ENCODE results near the gene PTPRG. TPM values are rescaled to one million over a fixed set of nuclear protein-coding genes. Genes with fewer than 3 reads are reported as not detected.
A peak's percentile ranks its signal among the peaks of the same experiment; 100 is the strongest.

The PTPRG gene
- total RNA-seq, 1 donor from 2014 or later, result 39.6 TPM

- Mint-ChIP-seq H3K27ac (ENCODE audit: unreplicated experiment) (no peak overlapping the region), H3K9me3 (ENCODE audit: unreplicated experiment) (peaks cover 5% of the 10 kb centered on the region), H3K4me3 (ENCODE audit: unreplicated experiment) (no peak overlapping the region), H3K4me1 (ENCODE audit: low read depth, unreplicated experiment) (no peaks in the 10 kb centered on the region), H3K36me3 (ENCODE audit: low read depth, unreplicated experiment) (no peaks in the 10 kb centered on the region), H3K27me3 (ENCODE audit: low read depth, unreplicated experiment) (no peaks in the 10 kb centered on the region)
- Histone ChIP-seq H3K27me3 (ENCODE audit: insufficient read depth, low read length) (no peaks in the 10 kb centered on the region), H3K27ac (ENCODE audit: low read depth, low read length) (no peak overlapping the region), H3K79me2 (ENCODE audit: insufficient read depth, low read length) (no peaks in the 10 kb centered on the region), H3K9ac (ENCODE audit: low read length) (no peak overlapping the region), H3K36me3 (ENCODE audit: insufficient read depth, low read length) (no peaks in the 10 kb centered on the region), H2AFZ (ENCODE audit: low read depth, low read length) (no peak overlapping the region), H3K4me3 (ENCODE audit: insufficient read depth, low read depth, low read length) (no peak overlapping the region), H3K9me3 (ENCODE audit: insufficient read depth, low read depth, low read length) (no peaks in the 10 kb centered on the region), H3K4me1 (ENCODE audit: insufficient read depth, low read length) (no peaks in the 10 kb centered on the region), H4K20me1 (ENCODE audit: insufficient read depth, low read length) (no peaks in the 10 kb centered on the region), H3K4me2 (ENCODE audit: low read length) (no peak overlapping the region)
- TF ChIP-seq CTCF (IDR thresholded peaks at IDR 0.05; ENCODE audit: insufficient read depth, low read depth, low read length) (no peak), EZH2 (IDR thresholded peaks at IDR 0.05; ENCODE audit: insufficient read depth, low read length) (no peak)
- DNase-seq (ENCODE audit: low read depth) (no peak), FAIRE-seq (no peak)
Observed at GRCh38 chr3:62103531-62103930, 542.2 kb downstream of the PTPRG start.

- no peaks in the 10 kb centered on the region for H3K9me3 ChIP-seq (ENCODE audit: insufficient read depth, low read depth, low read length)
- H3K9me3 Mint-ChIP-seq (ENCODE audit: unreplicated experiment), result peaks cover 14% of the 10 kb centered on the region
- no peaks in the 10 kb centered on the region for H3K79me2 ChIP-seq (ENCODE audit: insufficient read depth, low read length)
- no peaks in the 10 kb centered on the region for H3K27me3 Mint-ChIP-seq (ENCODE audit: low read depth, unreplicated experiment)
- TF ChIP-seq CTCF (IDR thresholded peaks at IDR 0.05; ENCODE audit: insufficient read depth, low read depth, low read length) (peak; percentile 17), EZH2 (IDR thresholded peaks at IDR 0.05; ENCODE audit: insufficient read depth, low read length) (no peak)
- no peaks in the 10 kb centered on the region for H3K36me3 Mint-ChIP-seq (ENCODE audit: low read depth, unreplicated experiment)
- H3K4me1 ChIP-seq (ENCODE audit: insufficient read depth, low read length), result peaks cover 5% of the 10 kb centered on the region
- no peaks in the 10 kb centered on the region for H3K27me3 ChIP-seq (ENCODE audit: insufficient read depth, low read length)
- H3K4me2 ChIP-seq (ENCODE audit: low read length), result no peak overlapping the region
- no peak overlapping the region for H3K4me3 ChIP-seq (ENCODE audit: insufficient read depth, low read depth, low read length)
- H3K4me1 Mint-ChIP-seq (ENCODE audit: low read depth, unreplicated experiment), result peaks cover 20% of the 10 kb centered on the region
- no peaks in the 10 kb centered on the region for H4K20me1 ChIP-seq (ENCODE audit: insufficient read depth, low read length)
- H3K9ac ChIP-seq (ENCODE audit: low read length), result no peak overlapping the region
- FAIRE-seq (peak; percentile 90), DNase-seq (ENCODE audit: low read depth) (peak; percentile 95)
- H3K27ac Mint-ChIP-seq (ENCODE audit: unreplicated experiment), result no peak overlapping the region
- H3K36me3 ChIP-seq (ENCODE audit: insufficient read depth, low read length), result no peaks in the 10 kb centered on the region
- no peak overlapping the region for H2AFZ ChIP-seq (ENCODE audit: low read depth, low read length)
- H3K4me3 Mint-ChIP-seq (ENCODE audit: unreplicated experiment), result no peak overlapping the region
- H3K27ac ChIP-seq (ENCODE audit: low read depth, low read length), result peak overlapping the region; percentile 4
Observed at GRCh38 chr3:62109534-62109933, 548.2 kb downstream of the PTPRG start.

GRCh38 chr3:62110443-62111225 is 549.3 kb downstream of the PTPRG start:
- no peaks in the 10 kb centered on the region for H3K27me3 ChIP-seq (ENCODE audit: insufficient read depth, low read length)
- peak; percentile 56 for DNase-seq (ENCODE audit: low read depth)
- no peaks in the 10 kb centered on the region for H3K79me2 ChIP-seq (ENCODE audit: insufficient read depth, low read length)
- Mint-ChIP-seq H3K4me3 (ENCODE audit: unreplicated experiment) (no peak overlapping the region), H3K27ac (ENCODE audit: unreplicated experiment) (peak overlapping the region; percentile 84), H3K4me1 (ENCODE audit: low read depth, unreplicated experiment) (peaks cover 20% of the 10 kb centered on the region), H3K36me3 (ENCODE audit: low read depth, unreplicated experiment) (no peaks in the 10 kb centered on the region), H3K27me3 (ENCODE audit: low read depth, unreplicated experiment) (no peaks in the 10 kb centered on the region), H3K9me3 (ENCODE audit: unreplicated experiment) (peaks cover 14% of the 10 kb centered on the region)
- H3K4me1 ChIP-seq (ENCODE audit: insufficient read depth, low read length), result peaks cover 5% of the 10 kb centered on the region
- no peak overlapping the region for H3K27ac ChIP-seq (ENCODE audit: low read depth, low read length)
- H2AFZ ChIP-seq (ENCODE audit: low read depth, low read length), result no peak overlapping the region
- H3K4me2 ChIP-seq (ENCODE audit: low read length), result no peak overlapping the region
- no peak for FAIRE-seq
- no peak overlapping the region for H3K4me3 ChIP-seq (ENCODE audit: insufficient read depth, low read depth, low read length)
- TF ChIP-seq EZH2 (IDR thresholded peaks at IDR 0.05; ENCODE audit: insufficient read depth, low read length) (no peak), CTCF (IDR thresholded peaks at IDR 0.05; ENCODE audit: insufficient read depth, low read depth, low read length) (no peak)
- H4K20me1 ChIP-seq (ENCODE audit: insufficient read depth, low read length), result no peaks in the 10 kb centered on the region
- H3K36me3 ChIP-seq (ENCODE audit: insufficient read depth, low read length), result no peaks in the 10 kb centered on the region
- H3K9me3 ChIP-seq (ENCODE audit: insufficient read depth, low read depth, low read length), result no peaks in the 10 kb centered on the region
- H3K9ac ChIP-seq (ENCODE audit: low read length), result no peak overlapping the region
